Endodermal cell (in vitro differentiated cells): ENCODE measurements around the gene LRP8. TPM values are rescaled to one million over a fixed set of nuclear protein-coding genes. Genes with fewer than 3 reads are reported as not detected.

Experiments
- DNase-seq: peaks from one replicate; pipeline ENCODE4 v3.0.0-alpha.2; 2017
- H3K27ac ChIP-seq: 2 replicates; pipeline ENCODE4 v1.5.1; 2013; ENCODE audit warnings: mild to moderate bottlenecking, low read depth, low read length, moderate library complexity
- H3K27me3 ChIP-seq: 2 replicates; pipeline ENCODE4 v1.6.1; 2013; ENCODE audit warnings: mild to moderate bottlenecking, low read length, moderate library complexity; ENCODE audit not compliant: insufficient read depth, control insufficient read depth, poor library complexity, severe bottlenecking
- H3K36me3 ChIP-seq: 2 replicates; pipeline ENCODE4 v1.7.0; 2013; ENCODE audit warnings: mild to moderate bottlenecking, low read length, moderate library complexity; ENCODE audit not compliant: control insufficient read depth, insufficient read depth
- H3K4me1 ChIP-seq: one replicate; pipeline ENCODE4 v1.7.0; 2013; ENCODE audit warnings: low read length; ENCODE audit not compliant: control insufficient read depth, insufficient read depth
- H3K4me3 ChIP-seq: 2 replicates; pipeline ENCODE4 v1.5.1; 2013; ENCODE audit warnings: mild to moderate bottlenecking, low read length, moderate library complexity
- H3K9ac ChIP-seq: 2 replicates; pipeline ENCODE4 v1.6.1; 2013; ENCODE audit warnings: mild to moderate bottlenecking, low read length, moderate library complexity; ENCODE audit not compliant: poor library complexity, severe bottlenecking; ENCODE audit errors: extremely low read depth
- H3K9me3 ChIP-seq: 2 replicates; pipeline ENCODE4 v1.6.1; 2013; ENCODE audit warnings: mild to moderate bottlenecking, low read length, moderate library complexity; ENCODE audit not compliant: control insufficient read depth
- H3K27ac Mint-ChIP-seq: 2 replicates; pipeline ENCODE4 v1.8.0; 2020; ENCODE audit warnings: mixed read lengths
- H3K27me3 Mint-ChIP-seq: 2 replicates; pipeline ENCODE4 v1.8.0; 2021; ENCODE audit warnings: mild to moderate bottlenecking, mixed read lengths; ENCODE audit not compliant: insufficient read depth
- H3K36me3 Mint-ChIP-seq: 2 replicates; pipeline ENCODE4 v1.8.0; 2020; ENCODE audit warnings: low read depth, mixed read lengths
- H3K4me1 Mint-ChIP-seq: 2 replicates; pipeline ENCODE4 v1.8.0; 2020; ENCODE audit warnings: mixed read lengths
- H3K4me3 Mint-ChIP-seq: 2 replicates; pipeline ENCODE4 v1.8.0; 2020; ENCODE audit warnings: mild to moderate bottlenecking, moderate library complexity, mixed read lengths
- H3K9me3 Mint-ChIP-seq: 2 replicates; pipeline ENCODE4 v1.8.0; 2020; ENCODE audit warnings: mild to moderate bottlenecking, mixed read lengths
- CTCF ChIP-seq: fragments of 200-600 bp; sonication (generic); conservative IDR thresholded peaks from 2 replicates; pipeline ENCODE4 v1.5.0; 2021; ENCODE audit warnings: antibody characterized with exemption, mild to moderate bottlenecking
- WGBS, 2 experiments: methylation state at CpG; one replicate each; pipeline versions ENCODE4 v1.1.5 to v1.1.7; 2013; ENCODE audit warnings: missing lambda C conversion rate in 2 of 2, mixed read lengths in 1 of 2; ENCODE audit not compliant: insufficient coverage in 1 of 2, insufficient read length in 1 of 2; 5-methylcytosine and 5-hydroxymethylcytosine counted together
- total RNA-seq, 2 donors: library from RNA; stranded (reverse); fragmentation: NEBNext Ultra II Directional in 1 of 2; extraction: Animal tissue kit (Norgen Biotek cat#: 25700) in 1 of 2; gene quantifications; 2 replicates in 1 of 2; 3 replicates in 1 of 2; pipeline ENCODE4 v1.2.1, GENCODE V29; 2021

The LRP8 gene
- total RNA-seq, 2 donors from 2014 or later, result 29.1 to 39.6 TPM

- peak; percentile 40 for DNase-seq
- Histone ChIP-seq H3K9me3 (peaks cover 26% of the 10 kb centered on the region), H3K4me1 (peaks cover 12% of the 10 kb centered on the region), H3K27me3 (no peaks in the 10 kb centered on the region), H3K27ac (no peak overlapping the region), H3K36me3 (no peaks in the 10 kb centered on the region), H3K9ac (no peak overlapping the region), H3K4me3 (no peak overlapping the region)
- WGBS, 2 experiments, result 84 to 100% methylated on average over 1 to 3 of the region's 3 CpGs
- Mint-ChIP-seq H3K4me1 (peaks cover 35% of the 10 kb centered on the region), H3K9me3 (peaks cover 22% of the 10 kb centered on the region), H3K36me3 (peaks cover 4% of the 10 kb centered on the region), H3K27me3 (peaks cover 20% of the 10 kb centered on the region), H3K27ac (peak overlapping the region; percentile 63), H3K4me3 (no peak overlapping the region)
- no peak for TF ChIP-seq CTCF
Observed at GRCh38 chr1:53361541-53361961, 33.7 kb upstream of the LRP8 start.

GRCh38 chr1:53359934-53360276 lies 32.0 kb upstream of the LRP8 start:
- Mint-ChIP-seq H3K4me1 (peaks cover 33% of the 10 kb centered on the region), H3K27me3 (peaks cover 17% of the 10 kb centered on the region), H3K27ac (no peak overlapping the region), H3K9me3 (peaks cover 32% of the 10 kb centered on the region), H3K4me3 (no peak overlapping the region), H3K36me3 (peaks cover 4% of the 10 kb centered on the region)
- H3K9ac ChIP-seq, result no peak overlapping the region
- H3K4me3 ChIP-seq, result no peak overlapping the region
- H3K9me3 ChIP-seq, result peaks cover 35% of the 10 kb centered on the region
- TF ChIP-seq CTCF, result no peak
- WGBS, 2 experiments, result 60 to 78% methylated on average over 1 to 2 of the region's 2 CpGs
- H3K27me3 ChIP-seq, result no peaks in the 10 kb centered on the region
- no peak overlapping the region for H3K27ac ChIP-seq
- peaks cover 12% of the 10 kb centered on the region for H3K4me1 ChIP-seq
- DNase-seq, result no peak
- no peaks in the 10 kb centered on the region for H3K36me3 ChIP-seq

GRCh38 chr1:53359225-53359933 lies 31.5 kb upstream of the LRP8 start:
- H3K4me3 Mint-ChIP-seq, result no peak overlapping the region
- peaks cover 32% of the 10 kb centered on the region for H3K9me3 Mint-ChIP-seq
- H3K27me3 ChIP-seq, result no peaks in the 10 kb centered on the region

More at GRCh38 chr1:53359225-53359933, 31.5 kb upstream of the LRP8 start:
- H3K4me1 ChIP-seq, result peaks cover 12% of the 10 kb centered on the region
- 96 to 98% methylated on average over 3 to 4 of the region's 4 CpGs for WGBS, 2 experiments
- no peak overlapping the region for H3K9ac ChIP-seq
- no peak overlapping the region for H3K27ac ChIP-seq
- TF ChIP-seq CTCF, result no peak
- Mint-ChIP-seq H3K27ac (no peak overlapping the region), H3K4me1 (peaks cover 33% of the 10 kb centered on the region), H3K36me3 (peaks cover 4% of the 10 kb centered on the region), H3K27me3 (peaks cover 17% of the 10 kb centered on the region)
- peaks cover 35% of the 10 kb centered on the region for H3K9me3 ChIP-seq
- no peak overlapping the region for H3K4me3 ChIP-seq
- no peaks in the 10 kb centered on the region for H3K36me3 ChIP-seq
- peak; percentile 33 for DNase-seq
